Left renal cortex interstitium (tissue), 4 donors: Measurements from ENCODE around the gene SLX1A. TPM values are rescaled to one million over a fixed set of nuclear protein-coding genes. Genes with fewer than 3 reads are reported as not detected.
"Not testable (repeated sequence)": the region's sequence is repeated elsewhere in the genome, so short reads cannot be mapped to it uniquely, and the experiment has no call there.

Experiments used
- DNase-seq, 4 donors: peaks; one replicate each; pipeline ENCODE4 v3.0.0-alpha.2; 2013; ENCODE audit warnings: low read depth in 4 of 4, low spot score in 2 of 4, missing footprints in 1 of 4
- polyA plus RNA-seq, 4 donors: library from polyadenylated mRNA; unstranded; fragments of 120-200 nt; gene quantifications; one replicate each; pipeline ENCODE4 v1.2.1, GENCODE V29; 2013; ENCODE audit not compliant: insufficient read length in 4 of 4

SLX1A gene
- 10 to 100 TPM; 16.4 to 38.3 (median 30.9) TPM for polyA plus RNA-seq

- not testable (repeated sequence) for DNase-seq
Observed at GRCh38 chr16:30193615-30194014, at the start of gene SLX1A, which contains the start of gene BOLA2B. SLX1A (plus strand) TSS chr16:30193875; CDS start chr16:30194085, 210 bp downstream. BOLA2B (minus strand) TSS chr16:30193666; CDS start chr16:30193595, 71 bp downstream.

GRCh38 chr16:30144017-30144416, 49.7 kb upstream of the SLX1A start:
- DNase-seq, result no peak

GRCh38 chr16:30144917-30145316, 48.8 kb upstream of the SLX1A start:
- DNase-seq, result no peak

GRCh38 chr16:30145657-30146056, 48.0 kb upstream of the SLX1A start:
- no peak for DNase-seq

GRCh38 chr16:30147843-30148510, 45.7 kb upstream of the SLX1A start:
- no peak for DNase-seq

GRCh38 chr16:30149250-30149930, 44.3 kb upstream of the SLX1A start:
- DNase-seq, result no peak

- no peak for DNase-seq
Observed at GRCh38 chr16:30151091-30151490, 42.6 kb upstream of the SLX1A start.

GRCh38 chr16:30152517-30152916, 41.2 kb upstream of the SLX1A start:
- no peak for DNase-seq

- DNase-seq, result no peak
Observed at GRCh38 chr16:30155188-30155587, 38.5 kb upstream of the SLX1A start.

GRCh38 chr16:30157214-30157613, 36.5 kb upstream of the SLX1A start:
- no peak for DNase-seq

GRCh38 chr16:30163538-30163937, 30.1 kb upstream of the SLX1A start:
- no peak for DNase-seq

GRCh38 chr16:30166202-30166902, 27.3 kb upstream of the SLX1A start:
- DNase-seq, result no peak

- not testable (repeated sequence) for DNase-seq
Observed at GRCh38 chr16:30168746-30169145, 24.9 kb upstream of the SLX1A start.

GRCh38 chr16:30169416-30169815, 24.3 kb upstream of the SLX1A start:
- DNase-seq, result not testable (repeated sequence)

- not testable (repeated sequence) for DNase-seq
Observed at GRCh38 chr16:30170145-30170544, 23.5 kb upstream of the SLX1A start.

GRCh38 chr16:30173054-30173453, 20.6 kb upstream of the SLX1A start:
- DNase-seq, result no peak

- DNase-seq, result not testable (repeated sequence)
Observed at GRCh38 chr16:30176876-30177275, 16.8 kb upstream of the SLX1A start.

- DNase-seq, result no peak
Observed at GRCh38 chr16:30179195-30179594, 14.5 kb upstream of the SLX1A start.

GRCh38 chr16:30179931-30180330, 13.7 kb upstream of the SLX1A start:
- DNase-seq, result no peak

- no peak for DNase-seq
Observed at GRCh38 chr16:30180741-30181140, 12.9 kb upstream of the SLX1A start.
